Suprapubic skin (tissue), 4 donors: Measurements from ENCODE around the gene PLCD1.

Source experiments
- EP300 ChIP-seq: sonication (generic); formaldehyde crosslinking; IDR thresholded peaks from one replicate; pipeline ENCODE4 v1.6.1; 2017; ENCODE audit warnings: antibody characterized with exemption
- POLR2AphosphoS5 ChIP-seq, 3 donors: sonication (generic); formaldehyde crosslinking; IDR thresholded peaks; one replicate each; pipeline ENCODE4 v1.6.1; 2017; ENCODE audit warnings: antibody characterized with exemption in 3 of 3
- TF ChIP-seq, protein P1 (sequence below), 2 donors: fragments of 200-600 bp in 1 of 2; fragments of 450-650 bp in 1 of 2; sonication (generic) in 1 of 2; IDR thresholded peaks; one replicate each; pipeline ENCODE4 v1.5.1; 2016 to 2019; ENCODE audit warnings: antibody characterized with exemption in 2 of 2, mild to moderate bottlenecking in 1 of 2, moderate library complexity in 1 of 2

DNA sequence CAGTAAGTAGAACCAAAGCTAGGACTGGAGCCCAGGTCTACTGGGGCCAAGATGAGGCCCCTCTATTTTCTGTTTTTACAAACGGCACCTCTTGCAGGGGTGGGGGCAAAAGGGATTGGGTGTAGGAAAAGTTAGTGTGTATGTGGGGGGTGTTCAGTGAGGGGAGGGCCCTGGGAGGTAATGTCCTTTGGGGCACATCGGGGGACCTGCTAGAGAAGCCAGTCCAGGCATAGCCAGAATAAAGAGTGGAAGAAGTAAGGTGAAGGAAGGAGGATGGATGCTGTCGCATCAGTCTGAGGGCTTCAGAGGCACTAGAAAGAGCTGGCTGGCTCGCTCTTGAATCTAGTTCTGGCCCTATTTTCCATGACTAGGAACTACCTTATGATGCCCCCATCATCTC lies 2.6 kb downstream of the PLCD1 start:
- TF ChIP-seq EP300 (no peak), POLR2AphosphoS5 (IDR thresholded peaks at IDR 0.05) (no peak)
- TF ChIP-seq, protein P1, sequence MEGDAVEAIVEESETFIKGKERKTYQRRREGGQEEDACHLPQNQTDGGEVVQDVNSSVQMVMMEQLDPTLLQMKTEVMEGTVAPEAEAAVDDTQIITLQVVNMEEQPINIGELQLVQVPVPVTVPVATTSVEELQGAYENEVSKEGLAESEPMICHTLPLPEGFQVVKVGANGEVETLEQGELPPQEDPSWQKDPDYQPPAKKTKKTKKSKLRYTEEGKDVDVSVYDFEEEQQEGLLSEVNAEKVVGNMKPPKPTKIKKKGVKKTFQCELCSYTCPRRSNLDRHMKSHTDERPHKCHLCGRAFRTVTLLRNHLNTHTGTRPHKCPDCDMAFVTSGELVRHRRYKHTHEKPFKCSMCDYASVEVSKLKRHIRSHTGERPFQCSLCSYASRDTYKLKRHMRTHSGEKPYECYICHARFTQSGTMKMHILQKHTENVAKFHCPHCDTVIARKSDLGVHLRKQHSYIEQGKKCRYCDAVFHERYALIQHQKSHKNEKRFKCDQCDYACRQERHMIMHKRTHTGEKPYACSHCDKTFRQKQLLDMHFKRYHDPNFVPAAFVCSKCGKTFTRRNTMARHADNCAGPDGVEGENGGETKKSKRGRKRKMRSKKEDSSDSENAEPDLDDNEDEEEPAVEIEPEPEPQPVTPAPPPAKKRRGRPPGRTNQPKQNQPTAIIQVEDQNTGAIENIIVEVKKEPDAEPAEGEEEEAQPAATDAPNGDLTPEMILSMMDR (IDR thresholded peaks at IDR 0.05) = no peak
